Kidney capillary endothelial cell (primary cell): ENCODE results near the gene RSAD1.
A peak's percentile ranks its signal among the peaks of the same experiment; 100 is the strongest.
"Not testable (repeated sequence)": the region's sequence is repeated elsewhere in the genome, so short reads cannot be mapped to it uniquely, and the experiment has no call there.

ENCODE experiments used
- DNase-seq: peaks from one replicate; pipeline ENCODE4 v3.0.0-alpha.2; 2018; ENCODE audit warnings: low spot score

Gene RSAD1

DNA sequence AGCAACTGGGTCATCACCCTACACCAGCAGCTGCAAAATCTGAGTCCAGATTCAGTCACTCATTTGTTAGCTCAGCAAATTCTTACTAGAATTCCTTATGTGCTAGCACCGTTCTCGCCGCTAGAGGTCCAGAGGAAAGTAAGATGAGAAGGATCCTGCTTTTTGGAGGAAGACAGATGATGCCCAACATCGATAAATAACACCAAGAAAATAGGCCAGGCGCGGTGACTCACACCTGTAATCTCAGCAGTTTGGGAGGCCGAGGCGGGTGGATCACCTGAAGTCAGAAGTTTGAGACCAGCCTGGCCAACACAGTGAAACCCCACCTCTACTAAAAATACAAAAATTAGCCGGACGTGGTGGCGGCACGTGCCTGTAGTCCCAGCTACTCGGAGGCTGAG, 5.9 kb upstream of the RSAD1 start:
- DNase-seq = not testable (repeated sequence)

DNA sequence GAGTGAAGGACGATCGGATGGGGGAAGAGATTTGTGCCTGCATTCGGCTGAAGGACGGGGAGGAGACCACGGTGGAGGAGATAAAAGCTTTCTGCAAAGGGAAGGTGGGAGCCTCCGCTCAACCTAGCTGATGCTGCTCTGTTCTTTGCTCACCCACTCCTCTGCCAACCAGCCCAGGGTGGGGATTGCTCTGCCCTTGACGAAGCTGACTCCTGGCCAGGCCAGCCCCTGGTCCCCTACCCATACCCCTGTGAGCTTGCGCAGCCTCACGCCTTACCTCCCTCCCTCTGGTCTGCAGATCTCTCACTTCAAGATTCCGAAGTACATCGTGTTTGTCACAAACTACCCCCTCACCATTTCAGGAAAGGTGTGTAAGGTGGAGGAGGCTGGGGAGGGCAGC, 4.8 kb upstream of the RSAD1 start:
- no peak for DNase-seq

DNA sequence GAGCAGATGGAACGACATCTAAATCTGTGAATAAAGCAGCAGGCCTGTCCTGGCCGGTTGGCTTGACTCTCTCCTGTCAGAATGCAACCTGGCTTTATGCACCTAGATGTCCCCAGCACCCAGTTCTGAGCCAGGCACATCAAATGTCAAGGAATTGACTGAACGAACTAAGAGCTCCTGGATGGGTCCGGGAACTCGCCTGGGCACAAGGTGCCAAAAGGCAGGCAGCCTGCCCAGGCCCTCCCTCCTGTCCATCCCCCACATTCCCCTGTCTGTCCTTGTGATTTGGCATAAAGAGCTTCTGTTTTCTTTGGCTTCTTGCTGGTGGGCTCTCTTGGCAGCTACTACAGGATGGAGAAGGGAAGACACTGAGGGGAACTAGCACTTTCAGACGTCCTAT, 4.1 kb upstream of the RSAD1 start:
- DNase-seq = no peak

DNA sequence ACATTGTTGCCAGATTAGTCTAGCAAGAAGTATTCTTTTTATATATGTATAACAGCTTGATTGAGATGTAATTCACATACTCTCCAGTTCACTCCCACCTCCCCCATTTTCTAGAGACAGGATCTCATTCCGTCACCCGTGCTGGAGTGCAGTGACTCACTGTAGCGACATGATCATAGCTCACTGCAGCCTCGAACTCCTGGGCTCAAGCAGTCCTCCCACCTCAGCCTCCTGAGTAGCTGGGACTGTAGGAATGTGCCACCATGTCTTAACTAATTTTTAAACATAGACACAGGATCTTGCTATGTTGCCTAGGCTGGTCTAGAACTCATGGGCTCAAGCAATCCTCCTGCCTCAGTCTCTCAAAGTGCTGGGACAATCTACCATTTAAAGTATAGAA, 3.3 kb upstream of the RSAD1 start:
- DNase-seq = no peak

DNA sequence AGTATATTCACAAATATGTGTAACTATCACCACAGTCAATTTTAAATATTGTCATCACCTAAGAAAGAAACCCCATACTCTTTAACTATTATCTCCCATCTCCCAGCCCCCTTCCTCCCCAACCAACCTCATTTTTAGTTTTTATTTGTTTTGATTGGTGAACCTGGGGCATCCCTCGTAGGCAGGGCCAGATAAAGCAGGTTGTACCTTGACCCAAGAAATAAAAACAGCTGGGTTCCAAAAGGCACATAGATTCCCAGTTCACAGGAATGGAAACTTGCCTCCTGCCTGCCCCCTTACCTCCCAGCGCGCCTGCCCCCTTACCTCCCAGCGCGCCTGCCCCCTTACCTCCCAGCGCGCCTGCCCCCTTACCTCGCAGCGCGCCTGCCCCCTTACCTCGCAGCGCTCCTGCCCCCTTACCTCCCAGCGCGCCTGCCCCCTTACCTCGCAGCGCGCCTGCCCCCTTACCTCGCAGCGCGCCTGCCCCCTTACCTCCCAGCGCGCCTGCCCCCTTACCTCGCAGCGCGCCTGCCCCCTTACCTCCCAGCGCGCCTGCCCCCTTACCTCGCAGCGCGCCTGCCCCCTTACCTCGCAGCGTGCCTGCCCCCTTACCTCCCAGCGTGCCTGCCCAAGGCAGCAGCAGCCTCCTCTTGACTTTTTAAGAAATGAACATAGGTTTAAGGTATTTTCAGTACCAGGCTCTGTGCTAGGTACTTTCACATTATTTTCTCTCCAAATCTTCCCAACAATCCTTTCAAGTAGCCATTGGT, 2.7 kb upstream of the RSAD1 start:
- DNase-seq = not testable (repeated sequence)

DNA sequence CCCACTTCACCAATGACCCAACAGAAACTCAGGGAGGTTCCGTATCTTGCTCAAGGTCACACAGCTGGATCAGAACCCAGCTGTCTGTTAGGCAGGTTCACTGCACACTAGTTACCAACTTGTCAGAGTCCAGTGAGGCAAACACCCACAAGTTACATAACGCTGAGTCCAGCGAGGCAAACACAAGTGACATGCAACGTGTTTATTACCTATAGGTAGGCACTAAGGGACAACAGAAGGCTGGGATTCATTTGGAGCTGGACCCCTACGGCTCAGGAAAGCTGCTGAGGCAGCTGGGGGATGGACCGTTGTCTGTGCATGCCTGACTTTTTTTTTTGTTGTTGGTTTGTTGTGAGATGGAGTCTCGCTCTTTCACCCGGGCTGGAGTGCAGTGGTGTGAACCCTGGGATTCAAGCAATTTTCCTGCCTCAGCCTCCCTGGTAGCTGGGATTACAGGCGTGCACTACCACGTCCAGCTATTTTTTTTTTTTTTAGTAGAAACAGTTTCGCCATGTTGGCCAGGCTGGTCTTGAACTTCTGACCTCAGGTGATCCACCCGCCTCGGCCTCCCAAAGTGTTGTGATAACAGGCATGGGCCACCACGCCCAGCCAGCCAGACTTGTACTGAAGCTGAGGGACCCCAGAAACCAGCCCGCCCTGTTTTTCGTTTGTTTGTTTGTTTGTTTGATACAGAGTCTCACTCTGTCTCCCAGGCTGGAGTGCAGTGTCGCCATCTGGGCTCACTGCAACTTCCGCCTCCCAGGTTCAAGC, 1.9 kb upstream of the RSAD1 start:
- DNase-seq = no peak

DNA sequence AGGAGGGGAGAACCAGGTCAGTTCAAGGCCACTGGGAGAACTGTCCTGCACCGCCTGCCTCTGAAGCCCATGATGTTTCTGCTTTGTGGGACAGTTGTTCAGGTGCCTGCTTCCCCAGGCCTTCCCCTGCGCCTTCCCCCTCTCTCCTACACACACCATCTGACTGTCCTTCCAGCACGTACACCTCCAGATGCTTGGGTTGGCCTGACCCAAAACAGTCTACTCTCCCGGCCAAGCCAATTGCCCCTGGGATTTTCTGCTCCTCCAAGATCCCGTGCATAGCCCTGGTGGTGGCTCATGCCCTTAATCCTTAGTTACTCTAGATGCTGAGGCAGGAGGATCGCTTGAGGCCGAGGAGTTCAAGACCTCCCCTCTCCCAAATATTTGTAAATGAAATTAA, 684 bp upstream of the RSAD1 start:
- DNase-seq = no peak

DNA sequence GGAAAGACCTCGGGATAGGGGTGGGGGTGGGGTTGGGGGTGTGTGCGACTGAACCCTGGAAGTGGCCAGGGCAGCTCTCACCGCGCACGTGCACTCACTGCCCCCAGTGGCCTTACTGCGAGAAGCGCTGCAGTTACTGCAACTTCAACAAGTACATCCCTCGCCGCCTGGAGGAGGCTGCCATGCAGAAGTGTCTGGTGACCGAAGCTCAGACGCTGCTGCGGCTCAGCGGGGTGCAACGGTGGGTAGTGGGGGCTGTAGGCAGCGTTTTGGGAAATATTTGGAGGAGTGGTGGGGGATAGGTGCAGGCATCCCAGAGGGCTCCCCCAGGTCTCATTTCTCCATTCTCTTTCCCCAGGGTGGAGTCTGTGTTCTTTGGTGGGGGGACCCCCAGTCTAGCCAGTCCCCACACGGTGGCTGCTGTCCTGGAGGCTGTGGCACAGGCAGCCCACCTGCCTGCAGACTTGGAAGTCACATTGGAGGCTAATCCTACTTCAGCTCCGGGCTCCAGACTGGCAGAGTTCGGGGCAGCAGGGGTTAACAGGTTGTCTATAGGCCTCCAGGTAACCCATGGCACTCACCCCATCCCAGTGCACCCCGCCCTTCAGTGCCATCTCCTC, 972 bp downstream of the RSAD1 start:
- DNase-seq = peak; percentile 80

DNA sequence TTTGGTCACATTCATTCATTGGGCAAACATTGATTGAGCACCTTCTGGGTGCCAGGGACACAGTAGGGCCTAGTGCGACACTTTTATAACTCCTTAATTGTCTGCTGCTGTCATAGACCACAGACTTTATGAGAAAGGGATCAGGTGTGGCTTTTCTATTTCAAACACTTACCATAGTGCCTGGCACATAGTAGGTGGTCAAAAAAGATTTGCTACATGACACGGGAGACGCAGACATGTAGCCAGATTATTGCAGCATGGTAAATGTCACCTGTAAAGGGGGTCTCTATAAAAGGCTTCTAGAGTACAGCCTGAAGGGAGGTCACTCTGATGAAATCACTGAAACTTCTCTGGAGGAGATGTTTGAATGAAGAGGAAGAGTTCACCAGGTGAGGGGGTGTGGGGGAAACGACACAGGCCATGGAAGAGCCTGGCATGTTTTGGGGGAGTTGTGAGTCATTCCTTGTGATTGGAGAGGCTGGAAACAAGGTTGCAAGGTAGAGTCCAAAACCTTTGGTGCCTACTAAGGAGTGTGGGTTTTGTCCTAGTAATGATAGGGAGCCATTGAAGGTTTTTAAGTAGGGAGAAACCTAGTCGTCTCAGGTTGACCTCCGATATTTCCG, 1.6 kb downstream of the RSAD1 start:
- DNase-seq = no peak

DNA sequence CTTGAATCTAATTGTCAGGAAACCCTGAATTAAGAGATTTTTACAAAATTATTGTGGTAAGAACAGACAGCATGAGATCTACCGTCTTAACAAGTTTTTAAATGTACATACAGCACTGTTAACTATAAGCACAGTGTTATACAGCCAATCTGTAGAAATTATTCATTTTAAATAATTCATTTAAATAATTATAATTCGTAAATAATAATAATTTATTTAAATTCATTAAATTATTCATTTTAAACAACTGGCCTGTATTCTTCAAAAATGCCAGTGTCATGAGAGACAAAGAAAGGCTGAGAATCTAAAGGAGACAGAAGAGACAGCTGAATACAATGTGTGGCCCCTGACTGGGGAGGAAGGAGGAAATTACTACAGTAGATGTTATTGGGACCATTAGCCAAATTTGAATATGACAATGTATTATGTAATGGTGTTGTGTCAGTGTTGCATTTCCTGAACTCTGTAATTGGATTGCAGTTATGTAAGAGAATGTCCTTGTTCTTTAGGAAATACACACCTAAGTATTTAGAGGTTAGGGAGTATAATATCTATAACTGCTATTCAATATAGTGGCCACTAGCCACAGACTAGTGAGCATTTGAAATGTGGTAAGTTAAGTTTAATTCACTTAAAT, 2.3 kb downstream of the RSAD1 start:
- peak; percentile 66 for DNase-seq

DNA sequence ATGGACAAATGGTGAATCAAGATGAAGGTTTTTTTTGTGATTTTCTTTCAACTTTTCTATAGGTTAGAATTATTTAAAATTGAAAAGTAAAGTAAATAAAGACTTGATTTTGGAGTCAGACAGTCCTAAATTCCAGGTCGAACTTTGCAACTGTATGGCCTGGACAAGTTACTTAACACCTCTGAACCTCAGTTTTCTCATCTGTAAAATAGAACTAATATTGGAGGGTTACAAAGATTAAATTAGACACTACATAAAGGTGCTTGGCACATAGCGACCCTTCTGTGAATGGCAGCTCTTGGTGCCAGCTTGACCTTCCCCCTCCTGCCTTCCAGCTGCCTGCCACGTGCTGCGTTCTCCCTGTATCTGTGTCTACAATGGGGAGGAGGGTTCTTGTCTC, 3.0 kb downstream of the RSAD1 start:
- no peak for DNase-seq

DNA sequence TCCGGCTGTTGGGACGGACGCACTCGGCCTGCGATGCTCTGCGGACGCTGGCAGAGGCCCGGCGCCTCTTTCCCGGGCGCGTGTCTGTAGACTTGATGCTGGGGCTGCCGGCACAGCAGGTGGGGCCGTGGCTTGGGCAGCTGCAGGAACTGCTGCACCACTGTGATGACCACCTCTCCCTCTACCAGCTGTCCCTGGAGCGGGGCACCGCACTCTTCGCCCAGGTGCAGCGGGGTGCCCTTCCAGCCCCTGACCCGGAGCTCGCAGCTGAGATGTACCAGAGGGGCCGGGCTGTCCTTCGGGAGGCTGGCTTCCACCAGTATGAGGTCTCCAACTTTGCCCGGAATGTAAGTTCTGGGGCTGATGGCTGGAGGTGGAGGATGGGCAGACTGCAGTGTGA, 3.5 kb downstream of the RSAD1 start:
- DNase-seq = no peak

DNA sequence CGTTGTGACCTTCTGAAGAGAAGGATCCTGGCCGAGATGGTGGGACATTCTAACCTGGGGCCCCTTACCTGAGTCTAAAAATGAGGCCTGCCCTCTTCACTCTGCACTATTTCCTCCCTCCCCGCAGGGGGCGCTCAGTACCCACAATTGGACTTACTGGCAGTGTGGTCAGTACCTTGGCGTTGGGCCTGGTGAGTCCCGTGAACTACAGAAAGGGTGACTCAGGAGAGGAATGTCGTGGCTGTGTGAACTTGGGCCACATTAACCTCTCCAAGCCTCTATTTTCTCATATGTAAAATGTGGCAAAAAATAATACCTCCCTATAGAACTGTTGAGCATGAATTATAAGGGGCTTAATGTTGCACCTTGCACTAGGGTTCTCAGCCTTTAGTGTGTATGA, 3.9 kb downstream of the RSAD1 start:
- peak; percentile 91 for DNase-seq

DNA sequence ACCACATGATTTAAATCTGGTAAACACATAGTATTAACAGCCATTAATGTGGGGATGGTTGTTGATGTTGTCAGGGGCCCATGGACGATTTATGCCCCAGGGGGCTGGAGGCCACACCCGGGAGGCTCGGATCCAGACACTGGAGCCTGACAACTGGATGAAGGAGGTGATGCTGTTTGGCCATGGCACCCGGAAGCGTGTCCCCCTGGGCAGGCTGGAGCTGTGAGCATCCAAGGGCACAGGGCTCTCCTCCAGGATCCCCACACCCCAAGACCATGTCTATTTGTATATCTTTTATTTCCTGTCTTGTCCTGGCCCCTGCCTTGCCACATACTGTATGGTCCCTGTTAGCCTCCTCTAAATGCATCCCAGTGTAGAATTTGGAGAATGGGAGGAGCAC, 4.6 kb downstream of the RSAD1 start:
- DNase-seq = no peak

DNA sequence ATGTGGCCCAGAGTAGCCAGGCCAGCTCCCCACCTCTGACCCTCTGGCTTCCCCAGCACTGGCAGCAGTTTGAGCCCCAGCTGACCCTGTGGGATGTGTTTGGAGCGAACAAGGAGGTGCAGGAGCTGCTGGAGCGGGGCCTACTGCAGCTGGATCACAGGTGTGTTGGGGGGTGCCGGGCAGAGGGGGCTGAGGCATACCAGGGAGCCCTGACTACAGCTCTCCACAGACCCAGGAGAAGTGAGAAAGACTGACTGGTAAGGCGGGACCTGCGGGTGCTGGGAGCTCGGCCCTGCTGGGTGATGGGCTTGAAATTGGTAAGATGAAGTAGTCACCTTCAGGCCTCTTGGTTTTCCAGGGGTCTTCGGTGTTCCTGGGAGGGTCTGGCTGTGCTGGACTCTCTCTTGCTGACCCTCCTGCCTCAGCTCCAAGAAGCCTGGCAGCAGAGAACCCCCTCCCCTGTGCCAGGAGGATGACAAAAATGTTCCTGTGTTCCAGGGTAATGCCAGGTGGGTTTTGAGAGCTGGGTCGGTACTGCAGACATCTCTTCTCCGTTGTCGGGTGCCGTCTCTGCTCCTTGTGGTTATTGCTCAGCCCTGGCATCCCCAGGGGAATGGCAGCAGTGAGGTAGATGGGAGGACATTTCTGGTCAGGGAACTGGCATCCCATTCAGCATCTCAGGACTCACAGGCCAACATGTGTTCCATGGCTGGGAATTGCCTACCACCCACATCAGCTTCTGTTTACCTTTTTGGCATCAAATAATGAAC, 5.9 kb downstream of the RSAD1 start:
- no peak for DNase-seq

DNA sequence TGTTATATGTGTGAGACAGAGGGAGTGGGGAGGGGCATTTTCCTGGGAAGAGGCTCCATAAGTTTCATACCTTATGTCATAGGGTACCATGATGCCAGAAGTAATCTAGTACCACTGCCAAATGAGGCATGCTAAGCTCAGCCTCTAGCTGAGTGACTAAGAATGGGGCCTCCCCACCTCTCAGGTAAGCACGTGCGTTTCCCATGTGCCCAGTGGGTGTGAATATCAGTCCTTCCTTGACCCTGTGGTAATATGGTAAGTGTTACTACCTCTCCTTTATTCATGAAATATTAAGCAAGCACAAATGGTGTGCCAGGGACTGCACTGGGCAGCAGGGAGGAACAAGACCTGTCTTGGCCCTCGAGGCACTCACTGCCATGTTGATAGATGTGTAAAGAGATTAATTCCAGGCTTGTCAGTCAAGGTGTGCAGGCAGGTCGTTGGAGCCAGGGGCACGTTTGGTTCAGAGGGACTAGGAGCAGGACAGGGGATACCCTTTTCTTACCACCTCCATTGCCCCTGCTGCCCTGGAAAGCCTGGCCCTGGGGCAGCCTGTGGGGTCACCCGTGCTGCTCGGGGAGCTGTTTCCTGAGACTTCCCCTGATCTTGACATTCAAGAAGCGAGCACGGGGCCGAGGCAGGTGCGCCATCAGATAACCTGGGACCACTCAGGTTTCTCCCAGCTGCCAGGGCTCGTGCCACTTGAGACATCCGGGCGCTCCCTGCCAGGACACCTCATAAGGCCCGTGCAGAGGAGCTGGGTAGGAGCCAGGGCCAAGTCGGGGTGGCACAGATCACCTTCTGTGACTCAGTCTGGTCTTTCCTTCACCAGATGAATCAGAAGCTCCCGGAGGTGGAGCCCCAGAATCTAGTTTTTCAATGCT, 8.8 kb downstream of the RSAD1 start:
- no peak for DNase-seq

DNA sequence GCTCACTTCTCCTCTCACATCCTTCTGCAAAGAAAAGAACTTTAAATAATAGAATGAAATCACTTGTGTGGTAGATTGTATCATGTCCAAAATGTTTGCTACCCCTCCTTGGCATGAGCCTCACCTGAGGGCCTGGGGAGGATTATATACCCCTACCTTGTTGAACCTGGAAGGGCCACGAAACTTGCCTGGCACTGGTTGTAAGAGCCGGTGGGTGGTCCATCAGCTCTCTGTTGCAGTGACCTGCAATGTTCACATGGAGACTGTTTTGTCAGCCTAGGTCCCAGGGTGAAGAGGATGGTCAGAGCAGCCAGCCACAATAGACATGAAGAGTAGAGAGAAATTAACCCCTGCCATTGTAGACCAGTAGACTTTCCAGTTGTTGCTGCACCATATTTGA, 10.2 kb downstream of the RSAD1 start:
- DNase-seq = no peak

DNA sequence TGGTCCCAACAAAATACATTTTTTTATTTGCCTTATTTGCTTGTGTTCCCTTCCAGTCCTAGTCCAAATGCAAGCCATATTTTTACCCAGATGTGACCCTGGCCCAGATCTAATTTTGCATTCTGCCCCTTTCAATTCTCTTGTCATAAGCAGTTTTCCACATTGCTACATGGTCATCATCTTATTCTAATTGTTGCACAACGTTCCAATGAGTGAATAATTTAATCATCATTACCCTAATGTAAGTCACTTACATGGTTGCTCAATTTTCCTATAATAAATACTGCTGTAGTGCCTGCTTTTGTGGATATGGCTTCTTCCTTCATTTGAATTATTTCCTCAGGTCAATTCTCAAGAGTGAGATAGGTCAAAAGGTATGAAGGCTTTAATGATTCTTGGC, 12.8 kb downstream of the RSAD1 start:
- no peak for DNase-seq

DNA sequence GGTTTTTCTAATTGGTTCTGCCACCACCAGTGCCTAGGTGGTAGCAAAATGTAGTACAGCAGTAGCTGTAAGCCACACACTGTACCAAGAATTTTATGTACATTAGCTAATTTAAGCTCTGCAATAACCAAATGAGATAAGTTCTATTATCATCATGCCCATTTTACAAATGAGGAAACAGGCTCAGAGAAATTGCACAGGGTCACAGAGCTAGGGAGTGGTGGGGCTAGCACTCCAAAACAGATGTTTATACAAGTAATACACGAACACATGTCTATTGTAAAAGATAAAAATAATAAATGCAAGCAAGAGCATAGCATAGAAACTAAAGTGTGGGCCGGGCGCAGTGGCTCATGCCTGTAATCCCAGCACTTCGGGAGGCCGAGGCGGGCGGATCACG, 13.6 kb downstream of the RSAD1 start:
- DNase-seq = no peak

DNA sequence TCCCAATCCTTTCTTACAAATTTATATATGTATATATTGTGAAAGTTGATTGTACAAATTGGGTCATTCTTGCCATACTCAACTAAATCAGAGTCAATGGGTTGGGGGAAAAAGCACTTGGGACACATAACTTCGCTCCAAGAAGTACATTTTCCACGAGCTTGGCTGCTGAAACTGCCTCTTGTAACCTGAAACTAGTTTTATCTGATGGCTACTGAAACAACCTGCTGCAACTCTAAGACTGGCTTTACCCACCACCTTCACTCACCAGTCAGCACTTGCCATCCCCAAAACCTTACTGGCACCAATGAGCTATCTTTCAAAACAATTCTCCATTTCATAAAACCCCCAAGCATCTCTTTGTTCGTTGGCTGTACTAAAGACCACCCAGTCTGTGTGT, 15.1 kb downstream of the RSAD1 start:
- no peak for DNase-seq
